Stomach (tissue), 9 donors: ENCODE results near the gene NFE2L3. TPM values are rescaled to one million over a fixed set of nuclear protein-coding genes. Genes with fewer than 3 reads are reported as not detected.
"Not testable (repeated sequence)": the region's sequence is repeated elsewhere in the genome, so short reads cannot be mapped to it uniquely, and the experiment has no call there.

Experiments used
- DNase-seq, 2 donors: peaks; one replicate each; pipeline versions ENCODE4 v3.0.0 to v3.0.0-alpha.2; 2013 to 2019
- H3K27ac ChIP-seq, 5 donors: fragments of 200-600 bp in 4 of 5; sonication (generic) in 4 of 5; one replicate each; pipeline ENCODE4 v1.5.1; 2013 to 2019; ENCODE audit warnings: mild to moderate bottlenecking in 1 of 5, moderate library complexity in 1 of 5
- H3K27me3 ChIP-seq, 3 donors: fragments of 200-600 bp; sonication (generic); one replicate each; pipeline ENCODE4 v1.5.1; 2017 to 2019; ENCODE audit warnings: mixed run types in 1 of 3
- H3K36me3 ChIP-seq, 4 donors: fragments of 200-600 bp; sonication (generic); 1 replicate in 3 of 4; 2 replicates in 1 of 4; pipeline ENCODE4 v1.5.1; 2016 to 2019
- H3K4me1 ChIP-seq, 4 donors: fragments of 200-600 bp; sonication (generic); one replicate each; pipeline ENCODE4 v1.5.1; 2016 to 2019
- H3K4me3 ChIP-seq, 4 donors: fragments of 200-600 bp; sonication (generic) in 3 of 4; one replicate each; pipeline ENCODE4 v1.5.1; 2016 to 2019; ENCODE audit warnings: mild to moderate bottlenecking in 1 of 4
- H3K9me3 ChIP-seq, 4 donors: fragments of 200-600 bp; sonication (generic); one replicate each; pipeline ENCODE4 v1.5.1; 2016 to 2019
- CTCF ChIP-seq, 7 experiments: fragments of 450-650 bp in 4 of 7; fragments of 200-600 bp in 3 of 7; sonication (generic) in 3 of 7; IDR thresholded peaks; one replicate each; pipeline ENCODE4 v1.5.1; 2016 to 2019; ENCODE audit warnings: antibody characterized with exemption in 7 of 7, control low read depth in 2 of 7, mild to moderate bottlenecking in 1 of 7
- EP300 ChIP-seq: sonication (generic); formaldehyde crosslinking; IDR thresholded peaks from one replicate; pipeline ENCODE4 v1.6.1; 2017; ENCODE audit warnings: antibody characterized with exemption
- POLR2A ChIP-seq, 4 donors: fragments of 450-650 bp; IDR thresholded peaks; one replicate each; pipeline ENCODE4 v1.6.1; 2016; ENCODE audit warnings: antibody characterized with exemption in 4 of 4, control low read depth in 2 of 4, mild to moderate bottlenecking in 1 of 4, moderate library complexity in 1 of 4
- POLR2AphosphoS5 ChIP-seq, 3 donors: sonication (generic); formaldehyde crosslinking; IDR thresholded peaks; one replicate each; pipeline ENCODE4 v1.6.1; 2016; ENCODE audit warnings: antibody characterized with exemption in 3 of 3
- WGBS, 5 donors: extraction: QIAGEN DNeasy Blood & Tissue Kit in 3 of 5; methylation state at CpG; one replicate each; pipeline versions ENCODE4 v1.1.5 to v1.1.7; 2013 to 2018; 5-methylcytosine and 5-hydroxymethylcytosine counted together
- intact Hi-C: fragments of 100-400 bp; cut with DNase I; formaldehyde crosslinking; loops from one replicate; pipeline ENCODE4 v1.15.1; 2023; ENCODE audit warnings: low total_unique reads
- polyA plus RNA-seq, 3 donors: library from polyadenylated mRNA; stranded (reverse); fragments of 200-250 nt; gene quantifications; one replicate each; pipeline ENCODE4 v1.2.3, GENCODE V29; 2013
- total RNA-seq, 5 donors: library from RNA; depleted of rRNA; stranded (reverse); fragments of >200 nt; gene quantifications; one replicate each; pipeline versions ENCODE4 v1.1.0 to v1.2.3, GENCODE V29; 2014 to 2016
- donor health status: healthy with polysubstance abuse.
- donor health status: Bipolar disorder and iron deficiency.
- donor health status: healthy.

The NFE2L3 gene
- total and polyA plus RNA-seq, 8 donors: 1.4 to 7.7 (median 4.9) TPM; not detected in 1

DNA sequence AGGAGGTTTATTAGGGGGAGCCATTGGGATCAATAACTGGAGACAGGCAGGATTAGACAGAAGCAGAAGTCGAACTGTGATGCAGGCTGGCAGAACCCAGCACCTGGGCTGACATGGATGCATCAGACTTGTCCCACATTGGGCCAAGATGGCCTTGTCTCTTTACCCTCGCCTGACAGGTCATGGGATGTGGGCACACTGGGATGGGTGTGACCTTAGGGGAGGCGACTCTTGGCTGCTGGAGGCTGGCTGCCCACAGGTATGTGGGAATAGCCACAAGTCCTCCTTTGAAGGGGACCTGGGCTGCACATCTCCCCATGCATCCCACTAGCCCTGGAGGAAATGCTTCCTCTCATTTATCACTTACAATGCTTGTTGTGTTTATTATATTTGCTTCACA is 17.3 kb downstream of the NFE2L3 start:
- Histone ChIP-seq H3K9me3 (no peaks in the 10 kb centered on the region), H3K27me3 (no peaks in the 10 kb centered on the region), H3K27ac (no peak overlapping the region), H3K36me3 (peaks cover 0 to 5% (median 0%) of the 10 kb centered on the region in 4 donors), H3K4me3 (no peak overlapping the region), H3K4me1 (peaks cover 12 to 16% (median 13%) of the 10 kb centered on the region in 4 donors)
- no peak for DNase-seq
- WGBS, 5 donors: 71 to 92% (median 90%) methylated on average over 3 of the region's 3 CpGs
- intact Hi-C loops: no loop called here
- TF ChIP-seq POLR2A (IDR thresholded peaks at IDR 0.05): no peak

DNA sequence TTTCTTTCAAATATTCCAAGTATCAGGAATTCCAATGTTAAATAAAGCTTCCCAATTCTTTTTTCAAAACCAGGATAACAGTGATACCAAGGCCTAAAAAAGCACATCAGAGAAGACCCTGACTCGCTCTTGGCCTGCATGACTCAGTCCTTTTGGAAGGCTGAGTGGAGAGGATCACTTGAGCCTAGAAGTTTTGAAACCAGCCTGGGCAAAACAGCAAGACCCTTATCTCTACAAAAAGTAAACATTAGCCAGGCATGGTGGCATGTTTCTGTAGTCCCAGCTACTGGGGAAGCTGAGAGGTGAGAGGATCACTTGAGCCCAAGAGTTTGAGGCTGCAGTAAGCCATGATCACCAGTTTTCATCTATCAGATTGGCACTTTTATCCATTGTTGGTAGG is 18.7 kb downstream of the NFE2L3 start:
- TF ChIP-seq EP300: no peak
- no peak for TF ChIP-seq POLR2AphosphoS5 (IDR thresholded peaks at IDR 0.05)
- TF ChIP-seq CTCF (IDR thresholded peaks at IDR 0.05): no peak
- no peak for TF ChIP-seq POLR2A (IDR thresholded peaks at IDR 0.05)
- no peaks in the 10 kb centered on the region for H3K27me3 ChIP-seq
- WGBS, 5 donors: 81 to 100% (median 94%) methylated on average over 1 of the region's 1 CpG
- peaks cover 0 to 5% (median 0%) of the 10 kb centered on the region in 4 donors for H3K36me3 ChIP-seq
- no peak for DNase-seq
- peaks cover 12 to 16% (median 13%) of the 10 kb centered on the region in 4 donors for H3K4me1 ChIP-seq
- no peaks in the 10 kb centered on the region for H3K9me3 ChIP-seq
- H3K4me3 ChIP-seq: no peak overlapping the region
- no peak overlapping the region for H3K27ac ChIP-seq
- intact Hi-C loops: no loop called here

DNA sequence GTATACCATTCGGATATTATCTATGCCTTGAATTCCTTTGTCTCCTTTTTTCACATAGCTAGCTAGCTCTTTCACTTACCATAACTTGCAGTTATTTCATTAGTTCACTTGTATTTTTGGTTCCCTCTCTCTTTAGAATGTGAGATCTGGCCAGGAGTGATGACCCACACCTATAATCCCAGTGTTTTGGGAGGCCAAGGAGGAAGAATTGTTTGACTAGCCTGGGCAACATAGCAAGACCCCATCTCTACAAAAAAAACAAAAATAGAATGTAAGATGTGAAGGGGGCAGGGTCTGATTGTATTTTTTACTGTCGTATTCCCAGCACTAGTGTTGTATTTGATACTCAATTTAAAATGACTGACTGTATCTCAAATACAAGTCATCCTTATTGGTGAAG is 19.6 kb downstream of the NFE2L3 start:
- intact Hi-C loops: no loop called here
- Histone ChIP-seq H3K27me3 (no peaks in the 10 kb centered on the region), H3K4me1 (peaks cover 8 to 12% (median 10%) of the 10 kb centered on the region in 4 donors), H3K27ac (no peak overlapping the region), H3K9me3 (no peaks in the 10 kb centered on the region), H3K4me3 (no peak overlapping the region), H3K36me3 (peaks cover 0 to 5% (median 0%) of the 10 kb centered on the region in 4 donors)
- no peak for DNase-seq
- TF ChIP-seq EP300 (no peak), POLR2A (IDR thresholded peaks at IDR 0.05) (no peak), CTCF (IDR thresholded peaks at IDR 0.05) (no peak), POLR2AphosphoS5 (IDR thresholded peaks at IDR 0.05) (no peak)
- 93 to 100% (median 99%) methylated on average over 2 of the region's 2 CpGs for WGBS, 5 donors

DNA sequence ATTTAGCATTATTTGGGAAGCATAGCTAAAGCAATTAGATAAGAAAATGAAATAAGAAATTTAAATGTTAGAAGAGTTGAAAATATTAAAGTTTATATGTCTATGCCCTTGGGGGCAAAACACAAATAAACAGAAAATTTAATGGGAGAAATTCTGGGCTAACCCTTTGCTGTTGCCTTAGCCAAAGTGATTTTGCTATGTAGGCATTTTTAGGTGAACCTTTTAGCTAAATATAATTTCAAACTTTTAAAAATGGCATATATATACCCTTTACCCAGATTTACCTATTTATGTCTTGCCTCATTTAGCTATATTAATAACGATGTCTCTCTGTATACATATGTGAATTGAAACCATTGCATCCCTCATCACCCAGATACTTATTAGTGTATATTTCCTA is 20.1 kb downstream of the NFE2L3 start:
- intact Hi-C loops: no loop called here
- Histone ChIP-seq H3K4me3 (no peak overlapping the region), H3K27ac (no peak overlapping the region), H3K9me3 (no peaks in the 10 kb centered on the region), H3K4me1 (peaks cover 3 to 9% (median 6%) of the 10 kb centered on the region in 4 donors), H3K27me3 (no peaks in the 10 kb centered on the region), H3K36me3 (peaks cover 0 to 5% (median 0%) of the 10 kb centered on the region in 4 donors)
- TF ChIP-seq POLR2A (IDR thresholded peaks at IDR 0.05) (no peak), CTCF (IDR thresholded peaks at IDR 0.05) (no peak), POLR2AphosphoS5 (IDR thresholded peaks at IDR 0.05) (no peak), EP300 (no peak)
- DNase-seq: no peak
- WGBS, 5 donors: 93 to 100% (median 97%) methylated on average over 1 of the region's 1 CpG

- intact Hi-C loops, H3K27ac ChIP-seq, H3K36me3 ChIP-seq, H3K4me3 ChIP-seq, H3K27me3 ChIP-seq, H3K9me3 ChIP-seq, DNase-seq: not testable (repeated sequence)
- WGBS, 5 donors: 86 to 100% (median 89%) methylated on average over 1 to 2 of the region's 4 CpGs
- peaks cover 0 to 15% (median 9%) of the 10 kb centered on the region in 4 donors for H3K4me1 ChIP-seq
Observed at GRCh38 chr7:26175903-26176302, 23.9 kb downstream of the NFE2L3 start.

GRCh38 chr7:26176696-26177095 is 24.7 kb downstream of the NFE2L3 start:
- WGBS, 5 donors: 97 to 100% (median 98%) methylated on average over 5 to 19 of the region's 26 CpGs; no CpG with 5 or more reads in 1 of the 5 donors
- DNase-seq, H3K9me3 ChIP-seq, H3K27me3 ChIP-seq, H3K4me3 ChIP-seq, H3K27ac ChIP-seq, intact Hi-C loops, H3K36me3 ChIP-seq: not testable (repeated sequence)
- peaks cover 0 to 21% (median 14%) of the 10 kb centered on the region in 4 donors for H3K4me1 ChIP-seq

- not testable (repeated sequence) for H3K27me3 ChIP-seq
Observed at GRCh38 chr7:26177269-26177668, 25.3 kb downstream of the NFE2L3 start.

More at GRCh38 chr7:26177269-26177668, 25.3 kb downstream of the NFE2L3 start:
- H3K9me3 ChIP-seq, H3K27ac ChIP-seq, H3K4me3 ChIP-seq, DNase-seq, H3K36me3 ChIP-seq, intact Hi-C loops: not testable (repeated sequence)
- WGBS, 5 donors: 92 to 97% (median 94%) methylated on average over 14 to 20 of the region's 20 CpGs
- H3K4me1 ChIP-seq: peaks cover 0 to 22% (median 15%) of the 10 kb centered on the region in 4 donors
